Measurements from ENCODE around the gene CHMP1B.

DNA sequence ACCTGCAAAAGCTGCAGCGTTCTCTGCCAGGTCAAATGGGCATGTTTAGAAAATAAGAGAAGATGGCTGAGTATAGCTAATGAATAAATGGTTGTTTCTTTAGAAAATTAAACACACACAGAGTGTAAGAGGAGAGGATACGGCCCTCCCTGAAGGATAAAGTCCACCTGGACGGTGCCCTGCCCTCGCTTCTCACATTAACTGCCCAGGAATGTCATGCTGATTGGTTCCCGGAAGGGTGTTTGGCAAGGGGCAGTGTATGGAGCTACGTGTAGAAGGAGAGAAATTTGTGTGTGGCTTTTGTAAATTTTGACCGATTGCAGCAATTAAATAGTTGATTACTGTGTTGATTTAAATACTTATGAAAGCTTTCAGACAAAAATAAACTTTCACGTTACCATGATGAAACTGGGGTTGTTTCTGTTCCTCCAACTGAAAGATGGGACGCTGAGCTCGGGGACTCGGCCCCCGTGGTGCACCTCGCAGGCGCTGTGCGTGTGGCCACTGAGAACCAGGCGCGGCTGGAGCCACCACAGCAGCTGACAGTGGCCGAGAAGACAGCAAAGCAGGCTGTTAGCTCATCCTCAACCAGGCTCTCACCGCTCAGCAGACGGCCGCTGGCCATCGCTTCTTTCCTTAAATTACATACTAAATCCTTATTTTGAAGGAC lies 34.2 kb downstream of the CHMP1B start:
- TF ChIP-seq CTCF (conservative IDR thresholded peaks at IDR 0.05) (no peak), ZFX (IDR thresholded peaks at IDR 0.05) (no peak)
